ENCODE measurements around the gene CTTNBP2NL.
"Not testable (repeated sequence)": the region's sequence is repeated elsewhere in the genome, so short reads cannot be mapped to it uniquely, and the experiment has no call there.

Gene CTTNBP2NL

DNA sequence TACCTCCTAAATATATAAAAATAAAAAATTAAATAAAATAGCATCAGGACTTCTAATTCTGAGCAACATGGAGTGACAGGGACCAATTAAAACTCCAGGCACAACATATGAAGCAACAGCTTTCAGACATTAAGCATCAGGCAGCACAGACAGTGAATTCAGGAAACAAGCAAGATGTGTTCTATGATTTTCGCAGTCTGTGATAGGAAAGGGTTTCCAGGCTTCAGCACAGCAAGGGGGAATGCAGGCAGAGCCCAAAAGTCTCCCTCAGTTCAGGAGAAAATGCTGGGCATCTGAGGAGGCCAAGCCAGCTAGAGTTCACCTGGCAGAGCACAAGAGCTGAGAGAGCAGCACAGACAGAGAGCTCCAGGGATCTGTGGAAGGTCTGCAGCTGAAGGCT lies 22.2 kb upstream of the CTTNBP2NL start:
- DNase-seq (ENCODE audit: low spot score in 2 of 2) = no peak
- in situ Hi-C loops (cut with MboI; ENCODE audit: low sequenced_read_pairs) = no loop called here
- Histone ChIP-seq H3K36me3 (replicated peaks) (no peaks in the 10 kb centered on the region), H3K4me1 (no peaks in the 10 kb centered on the region), H3K9me3 (peaks cover 4% of the 10 kb centered on the region; the same call in 1 of the 2 replicates), H3K27me3 (ENCODE audit: low read depth) (peaks cover 12% of the 10 kb centered on the region; the same call in 1 of the 2 replicates), H3K4me3 (no peak overlapping the region)

DNA sequence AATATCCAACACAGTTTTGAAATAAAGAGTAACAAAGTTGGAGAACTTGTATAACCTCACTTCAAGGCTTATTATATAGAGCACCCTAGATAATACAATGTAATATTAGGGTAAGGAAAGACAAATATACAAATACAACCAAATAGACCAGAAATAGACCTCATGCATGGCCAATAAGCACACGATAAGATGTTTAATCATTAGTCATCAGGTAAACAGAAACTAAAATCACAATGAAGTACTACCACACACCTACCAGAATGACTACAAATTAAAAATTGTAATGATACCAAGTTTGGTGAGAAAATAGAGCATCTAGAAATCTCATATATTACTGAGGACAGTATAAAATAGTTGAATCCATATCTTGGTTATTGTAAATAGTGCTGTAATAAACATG lies 20.3 kb upstream of the CTTNBP2NL start:
- Histone ChIP-seq H3K36me3 (replicated peaks) (no peaks in the 10 kb centered on the region), H3K27me3 (ENCODE audit: low read depth) (peaks cover 13% of the 10 kb centered on the region), H3K9me3 (peaks cover 4% of the 10 kb centered on the region), H3K4me3 (no peak overlapping the region), H3K4me1 (no peaks in the 10 kb centered on the region)
- no peak for DNase-seq (ENCODE audit: low spot score in 2 of 2)
- in situ Hi-C loops (cut with MboI; ENCODE audit: low sequenced_read_pairs) = no loop called here

DNA sequence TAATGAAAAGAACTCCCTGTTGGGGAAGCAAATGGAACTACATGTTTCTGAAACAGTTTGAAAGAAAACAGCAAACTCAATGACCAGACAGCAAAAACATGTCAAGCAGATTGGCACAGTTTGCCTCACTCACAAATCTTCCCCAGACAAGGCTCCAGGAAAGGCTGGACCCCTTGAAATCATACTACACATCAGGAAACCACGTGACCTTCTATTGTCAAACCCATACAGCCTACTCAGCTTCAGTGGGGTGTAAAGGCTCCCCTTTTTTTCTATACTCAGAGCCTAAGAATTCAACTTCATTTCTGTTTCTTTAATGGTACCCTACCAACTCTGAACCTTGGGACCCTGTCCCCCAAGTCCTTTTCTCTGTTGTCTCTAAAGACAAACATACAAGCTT lies 15.7 kb upstream of the CTTNBP2NL start:
- DNase-seq (ENCODE audit: low spot score in 2 of 2) = no peak
- Histone ChIP-seq H3K36me3 (replicated peaks) (no peaks in the 10 kb centered on the region), H3K9me3 (peaks cover 4% of the 10 kb centered on the region), H3K27me3 (ENCODE audit: low read depth) (peaks cover 9% of the 10 kb centered on the region), H3K4me3 (no peak overlapping the region), H3K4me1 (no peaks in the 10 kb centered on the region)
- in situ Hi-C loops (cut with MboI; ENCODE audit: low sequenced_read_pairs) = no loop called here

DNA sequence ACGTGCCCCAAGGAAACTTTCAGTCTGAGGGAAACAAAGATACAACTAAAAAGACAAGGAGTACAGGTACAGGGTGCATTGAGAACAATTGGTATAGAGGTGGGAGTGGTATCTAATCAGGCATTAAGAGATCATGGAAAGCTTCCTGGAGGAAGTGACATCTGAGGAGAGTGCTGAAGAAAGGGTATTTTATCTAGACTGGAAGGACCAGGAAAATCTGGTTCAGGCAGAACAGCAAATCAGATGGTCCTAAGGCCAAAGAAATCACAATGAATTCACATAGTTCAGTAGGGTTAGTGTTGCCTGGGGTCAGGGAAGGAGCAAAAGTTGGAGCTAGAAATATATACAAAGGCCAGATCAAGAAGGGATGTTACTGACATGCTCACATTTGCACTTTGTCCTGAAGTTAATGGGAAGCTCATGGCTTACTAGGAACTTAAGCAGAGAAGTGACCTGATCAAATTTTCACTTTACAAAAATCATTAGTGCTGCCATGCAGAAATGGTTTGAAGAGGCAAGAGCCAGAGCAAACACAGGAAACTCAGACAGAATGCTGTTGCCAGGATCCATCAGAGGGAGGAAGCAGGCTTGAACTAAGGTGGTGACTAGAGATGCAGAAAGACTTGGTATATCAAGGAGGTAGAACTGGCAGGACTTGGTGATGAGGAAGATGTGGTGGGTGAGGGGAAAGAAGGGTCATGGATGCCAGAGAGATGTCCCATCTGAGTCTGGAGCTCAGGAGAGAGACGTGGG lies 14.5 kb upstream of the CTTNBP2NL start:
- in situ Hi-C loops (cut with MboI; ENCODE audit: low sequenced_read_pairs) = no loop called here

DNA sequence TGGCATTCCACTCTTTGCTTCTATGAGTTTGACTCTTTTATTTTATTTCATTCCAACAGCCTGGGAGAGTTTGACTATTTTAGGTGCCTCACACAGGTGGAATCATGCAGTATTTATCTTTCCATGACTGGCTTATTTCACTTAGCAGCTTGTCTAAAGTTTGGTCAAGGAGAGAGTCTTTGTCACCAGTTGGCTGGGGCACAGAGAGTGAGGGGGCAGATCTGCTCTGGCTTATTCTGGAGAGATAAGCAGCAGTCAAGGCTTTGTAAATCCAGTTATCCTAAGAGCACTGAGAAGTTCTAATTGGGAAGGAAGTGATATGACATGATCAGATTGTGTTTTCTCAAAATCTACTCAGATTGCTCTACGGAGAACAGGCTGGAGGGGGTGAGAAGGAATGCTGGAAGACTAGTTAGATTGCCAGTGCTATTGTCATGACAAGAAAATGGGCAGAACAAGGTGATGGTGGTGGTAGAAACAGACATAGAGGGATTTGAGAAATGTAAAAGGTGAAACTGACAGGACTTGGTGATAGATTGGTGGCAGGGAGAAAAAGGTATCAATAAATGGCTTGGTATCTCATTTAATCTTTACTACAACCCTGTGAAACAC lies 12.1 kb upstream of the CTTNBP2NL start:
- no peaks in the 10 kb centered on the region for H3K36me3 ChIP-seq (replicated peaks)
- in situ Hi-C loops (cut with MboI; ENCODE audit: low sequenced_read_pairs) = no loop called here
- no peaks in the 10 kb centered on the region; the same call in 1 of the 2 replicates for H3K9me3 ChIP-seq
- H3K4me1 ChIP-seq = no peaks in the 10 kb centered on the region
- no peak overlapping the region for H3K4me3 ChIP-seq
- no peak for DNase-seq (ENCODE audit: low spot score in 2 of 2)
- H3K27me3 ChIP-seq (ENCODE audit: low read depth) = peaks cover 6% of the 10 kb centered on the region; the same call in 1 of the 2 replicates

More for the DNA sequence above, 14.5 kb upstream of the CTTNBP2NL start:
- no peak for DNase-seq (ENCODE audit: low spot score in 2 of 2)
- no peaks in the 10 kb centered on the region for H3K36me3 ChIP-seq (replicated peaks)
- H3K4me1 ChIP-seq = no peaks in the 10 kb centered on the region
- H3K4me3 ChIP-seq = no peak overlapping the region
- peaks cover 4% of the 10 kb centered on the region for H3K9me3 ChIP-seq
- H3K27me3 ChIP-seq (ENCODE audit: low read depth) = peaks cover 6% of the 10 kb centered on the region; the same call in 1 of the 2 replicates

DNA sequence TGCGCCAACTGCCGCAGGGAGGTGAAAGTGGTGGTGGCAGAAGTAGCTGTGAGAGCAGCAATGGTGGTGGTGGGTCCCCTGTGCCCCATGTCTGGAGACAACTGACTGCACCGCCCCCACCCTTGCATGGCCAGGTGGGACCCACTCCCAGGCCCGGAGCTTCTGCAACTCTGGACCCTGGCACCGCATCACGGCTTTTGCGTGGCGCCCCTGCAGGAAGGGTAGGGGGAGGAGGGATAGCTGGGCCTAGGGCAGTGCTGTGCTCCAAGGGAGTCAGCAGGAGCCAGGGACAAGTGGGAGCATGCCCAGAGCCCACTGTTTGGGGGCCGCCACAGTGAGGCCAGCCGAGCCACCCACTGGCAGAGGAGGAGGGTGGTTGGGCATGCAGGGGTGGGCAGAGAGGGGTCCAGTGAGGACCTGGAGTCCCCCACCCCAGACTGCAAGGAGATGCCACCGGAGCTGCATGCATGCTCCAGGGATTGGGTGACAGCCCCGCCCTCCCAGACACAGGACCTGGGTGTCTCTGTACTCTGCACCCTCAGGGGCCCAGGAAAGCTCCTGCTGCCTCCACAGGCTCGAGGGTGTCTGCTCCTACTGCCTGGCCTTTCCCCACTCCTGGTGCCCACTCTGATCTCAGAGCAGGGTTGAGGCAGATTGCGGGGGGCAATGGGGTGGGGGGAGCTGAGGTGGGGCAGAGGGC lies 9.8 kb upstream of the CTTNBP2NL start:
- no peak overlapping the region for H3K4me3 ChIP-seq
- no peak for DNase-seq (ENCODE audit: low spot score in 2 of 2)
- no peaks in the 10 kb centered on the region for H3K9me3 ChIP-seq
- H3K4me1 ChIP-seq = peaks cover 1% of the 10 kb centered on the region
- no peaks in the 10 kb centered on the region for H3K36me3 ChIP-seq (replicated peaks)
- in situ Hi-C loops (cut with MboI; ENCODE audit: low sequenced_read_pairs) = no loop called here
- H3K27me3 ChIP-seq (ENCODE audit: low read depth) = 0 out of 2 replicates have a peak, but pooled peaks cover 3% of the 10 kb centered on the region

DNA sequence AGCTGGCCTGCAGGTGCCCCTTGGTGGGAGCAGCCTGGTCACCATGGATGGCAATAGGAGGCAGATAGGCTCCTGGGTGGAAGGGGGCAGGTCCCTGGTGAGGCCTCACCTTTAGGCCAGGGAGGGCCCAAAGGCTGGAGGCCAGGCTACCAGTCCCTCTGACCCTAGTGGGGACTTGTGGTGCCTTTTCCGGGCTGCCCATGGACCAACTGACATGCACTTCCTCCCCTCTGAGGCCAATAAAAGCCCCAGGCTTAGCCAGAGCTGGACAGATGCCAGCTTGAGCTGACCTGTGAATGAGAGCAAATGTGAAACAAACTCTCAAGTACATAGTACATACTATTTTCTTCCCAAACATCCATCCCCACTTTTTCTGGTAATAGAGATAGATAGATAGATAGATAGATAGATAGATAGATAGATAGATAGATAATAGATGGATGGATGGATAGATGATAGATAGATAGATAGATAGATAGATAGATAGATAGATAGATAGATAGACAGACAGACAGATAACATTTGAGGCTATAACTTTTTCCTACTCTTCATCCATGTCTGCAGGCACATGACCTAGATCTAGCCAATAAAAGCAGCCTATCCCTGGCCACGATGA lies 9.2 kb upstream of the CTTNBP2NL start:
- H3K4me3 ChIP-seq = no peak overlapping the region
- peaks cover 5% of the 10 kb centered on the region for H3K4me1 ChIP-seq
- in situ Hi-C loops (cut with MboI; ENCODE audit: low sequenced_read_pairs) = no loop called here
- H3K36me3 ChIP-seq (replicated peaks) = no peaks in the 10 kb centered on the region
- 0 out of 2 replicates have a peak, but pooled peaks cover 3% of the 10 kb centered on the region for H3K27me3 ChIP-seq (ENCODE audit: low read depth)
- no peaks in the 10 kb centered on the region for H3K9me3 ChIP-seq
- DNase-seq (ENCODE audit: low spot score in 2 of 2) = no peak

DNA sequence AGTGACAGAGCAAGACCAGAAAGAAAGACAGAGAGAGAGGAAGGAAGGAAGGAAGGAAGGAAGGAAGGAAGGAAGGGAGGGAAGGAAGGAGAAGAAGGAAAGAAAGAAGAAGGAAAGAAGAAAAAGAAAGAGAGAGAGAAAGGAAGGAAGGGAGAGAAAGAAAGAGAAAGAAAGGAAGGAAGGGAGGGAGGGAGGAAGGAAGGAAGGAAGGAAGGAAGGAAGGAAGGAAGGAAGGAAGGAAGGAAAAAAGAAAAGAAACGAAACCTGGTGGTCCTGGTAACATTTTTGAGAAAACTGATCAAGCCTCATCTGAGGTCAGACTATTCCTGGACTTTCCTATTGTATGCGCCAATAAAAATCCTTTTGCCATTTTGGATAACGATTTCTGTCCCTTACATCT lies 8.2 kb upstream of the CTTNBP2NL start:
- no peak overlapping the region for H3K4me3 ChIP-seq
- in situ Hi-C loops (cut with MboI; ENCODE audit: low sequenced_read_pairs) = no loop called here
- 0 out of 2 replicates have a peak, but pooled peaks cover 3% of the 10 kb centered on the region for H3K27me3 ChIP-seq (ENCODE audit: low read depth)
- H3K36me3 ChIP-seq (replicated peaks) = no peaks in the 10 kb centered on the region
- no peaks in the 10 kb centered on the region for H3K9me3 ChIP-seq
- peaks cover 5% of the 10 kb centered on the region for H3K4me1 ChIP-seq
- DNase-seq (ENCODE audit: low spot score in 2 of 2) = no peak

DNA sequence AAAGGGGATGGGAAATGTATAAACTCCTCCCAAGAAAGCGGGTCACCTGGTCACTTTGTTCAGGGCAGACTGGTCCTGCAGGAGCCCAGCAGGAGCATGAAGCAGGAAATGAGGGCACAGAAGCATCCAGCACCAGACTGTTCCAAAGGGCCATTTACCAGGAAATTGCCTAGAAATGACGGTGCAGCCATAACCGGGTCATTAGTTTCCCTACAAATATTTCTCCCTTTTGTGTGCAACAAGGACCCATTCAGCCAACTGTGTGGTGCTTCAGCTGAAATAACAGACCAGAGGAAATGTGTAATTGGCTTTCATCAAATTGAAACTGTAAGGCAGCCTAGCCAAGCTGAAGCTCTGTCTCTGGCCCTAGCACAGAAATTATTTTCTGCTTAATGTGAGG lies 7.6 kb upstream of the CTTNBP2NL start:
- DNase-seq (ENCODE audit: low spot score in 2 of 2) = no peak
- Histone ChIP-seq H3K4me3 (no peak overlapping the region), H3K27me3 (ENCODE audit: low read depth) (0 out of 2 replicates have a peak, but pooled peaks cover 3% of the 10 kb centered on the region), H3K36me3 (replicated peaks) (no peaks in the 10 kb centered on the region), H3K9me3 (no peaks in the 10 kb centered on the region), H3K4me1 (peaks cover 5% of the 10 kb centered on the region)
- in situ Hi-C loops (cut with MboI; ENCODE audit: low sequenced_read_pairs) = no loop called here

DNA sequence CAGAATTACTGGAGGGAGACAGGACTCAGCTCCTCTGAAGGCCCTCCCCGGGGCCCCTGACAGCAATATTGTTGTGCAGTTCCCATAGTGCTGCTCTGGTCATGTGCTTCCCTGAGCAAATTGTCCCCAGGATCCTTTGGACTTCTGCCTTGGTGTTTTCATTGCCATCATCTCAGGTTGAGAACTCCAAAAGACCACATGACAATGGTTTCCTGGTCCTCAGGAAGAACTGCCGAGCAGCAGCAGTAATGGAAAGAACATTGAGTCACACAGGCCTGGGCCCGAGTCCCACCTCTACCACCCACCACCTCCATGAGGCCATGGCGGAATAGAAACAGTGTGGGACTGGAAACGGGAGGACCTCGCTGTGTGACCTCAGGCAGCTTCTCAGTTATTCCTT lies 6.3 kb upstream of the CTTNBP2NL start:
- H3K4me3 ChIP-seq = no peak overlapping the region
- no peaks in the 10 kb centered on the region for H3K36me3 ChIP-seq (replicated peaks)
- in situ Hi-C loops (cut with MboI; ENCODE audit: low sequenced_read_pairs) = loop anchor here (5.0 kb wide), 3 partner anchors 73 to 318 kb away; partner anchors contain the start of genes CAPZA1, RHOC and ST7L
- peaks cover 11% of the 10 kb centered on the region for H3K4me1 ChIP-seq
- 0 out of 2 replicates have a peak, but pooled peaks cover under 1% of the 10 kb centered on the region for H3K27me3 ChIP-seq (ENCODE audit: low read depth)
- no peak for DNase-seq (ENCODE audit: low spot score in 2 of 2)
- H3K9me3 ChIP-seq = no peaks in the 10 kb centered on the region

DNA sequence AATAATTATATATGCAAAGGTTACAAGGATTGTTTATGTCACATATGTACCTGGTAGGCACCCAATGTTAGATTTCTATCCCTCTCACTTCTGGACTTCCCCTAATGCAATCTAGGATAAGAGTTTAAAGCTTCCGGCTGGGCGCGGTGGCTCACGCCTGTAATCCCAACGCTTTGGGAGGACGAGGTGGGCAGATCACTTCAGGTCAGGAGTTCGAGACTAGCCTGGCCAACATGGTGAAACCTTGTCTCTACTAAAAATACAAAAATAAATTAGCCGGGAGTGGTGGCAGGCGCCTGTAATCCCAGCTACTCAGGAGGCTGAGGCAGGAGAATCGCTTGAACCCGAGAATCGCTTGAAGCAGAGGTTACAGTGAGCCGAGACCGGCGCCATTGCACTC lies 5.7 kb upstream of the CTTNBP2NL start:
- in situ Hi-C loops (cut with MboI; ENCODE audit: low sequenced_read_pairs) = loop anchor here (5.0 kb wide), 3 partner anchors 72 to 317 kb away; partner anchors contain the start of genes CAPZA1, RHOC and ST7L
- not testable (repeated sequence) for H3K9me3 ChIP-seq; H3K36me3 ChIP-seq (replicated peaks); DNase-seq (ENCODE audit: low spot score in 2 of 2); H3K27me3 ChIP-seq (ENCODE audit: low read depth)
- peaks cover 17% of the 10 kb centered on the region for H3K4me1 ChIP-seq
- H3K4me3 ChIP-seq = peak overlapping the region; percentile 25

DNA sequence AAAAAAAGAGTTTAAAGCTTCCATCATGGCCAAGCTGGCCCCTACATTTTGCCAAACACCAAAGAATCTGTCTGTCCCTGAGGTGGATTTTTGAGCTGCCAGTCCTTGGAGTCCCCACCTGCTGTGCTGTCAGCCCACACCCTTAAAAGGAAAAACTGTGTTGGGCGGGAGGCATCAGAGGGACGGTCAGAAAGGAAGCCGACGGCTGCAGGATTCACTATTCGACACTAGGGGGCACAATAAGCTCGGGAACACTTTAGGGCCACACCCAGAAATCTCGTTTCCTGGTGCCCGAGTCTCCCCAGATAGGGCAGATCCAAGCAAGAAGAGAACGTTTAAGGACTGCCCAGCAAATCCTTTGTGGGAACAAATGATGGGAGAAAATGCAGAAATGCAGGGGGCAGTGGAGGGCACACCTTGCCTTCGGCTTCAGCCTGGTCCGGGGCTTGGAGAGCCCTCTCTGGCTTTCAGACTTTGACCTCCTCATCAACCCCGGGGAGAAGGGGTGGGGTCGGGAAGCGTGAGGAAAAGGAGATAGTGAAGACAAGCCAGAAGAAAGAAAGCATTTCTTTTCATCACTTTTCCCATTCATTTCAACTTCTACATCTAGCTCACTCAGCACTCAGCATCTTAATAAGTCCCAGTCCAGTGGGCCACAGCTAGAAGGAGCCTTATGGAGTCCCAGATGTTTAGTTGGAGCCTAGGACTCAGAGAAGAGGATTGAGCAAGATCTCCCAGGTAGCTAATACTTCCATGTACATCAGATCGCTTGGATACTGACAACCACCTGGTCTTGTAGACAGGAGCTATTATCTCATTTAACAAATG lies 5.0 kb upstream of the CTTNBP2NL start:
- H3K9me3 ChIP-seq = no peaks in the 10 kb centered on the region
- peaks cover 18% of the 10 kb centered on the region for H3K4me1 ChIP-seq
- DNase-seq (ENCODE audit: low spot score in 2 of 2) = peak; percentile 92 to 94
- peak overlapping the region; percentile 25 for H3K4me3 ChIP-seq
- H3K36me3 ChIP-seq (replicated peaks) = no peaks in the 10 kb centered on the region
- in situ Hi-C loops (cut with MboI; ENCODE audit: low sequenced_read_pairs) = loop anchor here (5.0 kb wide), 3 partner anchors 71 to 316 kb away; partner anchors contain the start of genes CAPZA1, RHOC and ST7L
- no peaks in the 10 kb centered on the region for H3K27me3 ChIP-seq (ENCODE audit: low read depth)

DNA sequence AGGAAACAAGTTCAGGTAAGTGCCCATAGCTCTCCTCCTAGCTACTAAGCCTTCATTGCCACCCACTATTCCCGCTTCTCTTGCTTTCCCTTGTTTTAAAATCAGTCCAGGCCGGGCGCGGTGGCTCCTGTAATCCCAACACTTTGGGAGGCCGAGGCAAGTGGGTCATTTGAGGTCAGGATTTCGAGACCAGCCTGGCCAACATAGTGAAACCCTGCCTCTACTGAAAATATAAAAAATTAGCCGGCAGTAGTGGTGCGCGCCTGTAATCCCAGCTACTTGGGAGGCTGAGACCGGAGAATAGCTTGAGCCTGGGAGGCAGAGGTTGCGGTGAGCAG lies 4.4 kb upstream of the CTTNBP2NL start:
- in situ Hi-C loops (cut with MboI; ENCODE audit: low sequenced_read_pairs) = loop anchor here (5.0 kb wide), 3 partner anchors 71 to 316 kb away; partner anchors contain the start of genes CAPZA1, RHOC and ST7L

More for the DNA sequence above, 4.4 kb upstream of the CTTNBP2NL start:
- H3K4me3 ChIP-seq = peak overlapping the region; percentile 25
- H3K4me1 ChIP-seq = peaks cover 18% of the 10 kb centered on the region
- DNase-seq (ENCODE audit: low spot score in 2 of 2) = no peak
- no peaks in the 10 kb centered on the region for H3K9me3 ChIP-seq
- H3K27me3 ChIP-seq (ENCODE audit: low read depth) = no peaks in the 10 kb centered on the region
- H3K36me3 ChIP-seq (replicated peaks) = no peaks in the 10 kb centered on the region
